ENCODE measurements around the gene PLCH1. TPM values are rescaled to one million over a fixed set of nuclear protein-coding genes. Genes with fewer than 3 reads are reported as not detected.
"Not testable (repeated sequence)": the region's sequence is repeated elsewhere in the genome, so short reads cannot be mapped to it uniquely, and the experiment has no call there.

Gene PLCH1
- total RNA-seq, 2 experiments from 2014 or later: 0.06 TPM; not detected in 1

DNA sequence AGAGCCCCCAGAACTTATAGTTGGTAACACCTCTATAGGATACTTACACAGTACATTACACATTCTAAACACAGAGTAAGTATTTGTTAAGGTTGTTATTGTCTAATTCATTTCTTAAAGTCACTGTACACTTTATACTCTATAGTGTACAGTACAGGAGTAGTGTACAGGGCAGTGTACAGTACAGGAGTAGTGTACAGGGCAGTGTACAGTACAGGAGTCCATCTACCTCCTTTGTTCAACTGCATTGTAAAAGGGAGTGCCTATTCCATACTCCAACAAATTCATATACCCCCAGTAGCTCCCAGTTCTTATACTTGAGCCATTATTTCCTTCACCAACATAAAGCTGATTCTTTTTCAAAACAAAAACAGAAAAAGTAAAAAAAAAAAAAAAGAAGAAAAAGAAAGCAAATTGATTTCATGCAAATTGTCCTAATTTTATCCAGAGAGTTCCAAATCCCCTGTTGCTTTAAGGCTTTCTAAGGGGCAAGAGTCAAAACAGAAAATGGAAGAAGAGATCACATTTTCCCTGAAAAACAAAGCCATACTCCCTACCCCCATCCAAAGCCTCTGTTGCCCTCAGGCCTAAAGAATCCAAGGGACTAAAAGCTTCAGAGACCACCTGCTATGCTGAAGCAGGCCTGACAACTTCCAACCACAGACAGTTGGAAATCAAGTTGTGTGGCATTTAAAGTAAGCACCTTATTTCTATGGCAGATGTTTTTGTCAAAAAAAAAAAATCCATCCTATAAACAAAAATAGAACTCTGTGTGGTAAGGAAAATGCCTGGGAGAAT, 125.6 kb downstream of the PLCH1 start:
- intact Hi-C loops (cut with micrococcal nuclease; ENCODE audit: unreplicated experiment): no loop called here
- no peaks in the 10 kb centered on the region for H4K20me1 ChIP-seq (ENCODE audit: insufficient read depth, low read length)
- H3K4me3 ChIP-seq (ENCODE audit: low read depth, low read length, poor library complexity, severe bottlenecking): no peak overlapping the region
- no peak overlapping the region for H3K4me2 ChIP-seq (ENCODE audit: low read length)
- TF ChIP-seq EZH2phosphoT487 (IDR thresholded peaks at IDR 0.05; ENCODE audit: borderline replicate concordance, low read depth, low read length): no peak
- TF ChIP-seq, protein P1, sequence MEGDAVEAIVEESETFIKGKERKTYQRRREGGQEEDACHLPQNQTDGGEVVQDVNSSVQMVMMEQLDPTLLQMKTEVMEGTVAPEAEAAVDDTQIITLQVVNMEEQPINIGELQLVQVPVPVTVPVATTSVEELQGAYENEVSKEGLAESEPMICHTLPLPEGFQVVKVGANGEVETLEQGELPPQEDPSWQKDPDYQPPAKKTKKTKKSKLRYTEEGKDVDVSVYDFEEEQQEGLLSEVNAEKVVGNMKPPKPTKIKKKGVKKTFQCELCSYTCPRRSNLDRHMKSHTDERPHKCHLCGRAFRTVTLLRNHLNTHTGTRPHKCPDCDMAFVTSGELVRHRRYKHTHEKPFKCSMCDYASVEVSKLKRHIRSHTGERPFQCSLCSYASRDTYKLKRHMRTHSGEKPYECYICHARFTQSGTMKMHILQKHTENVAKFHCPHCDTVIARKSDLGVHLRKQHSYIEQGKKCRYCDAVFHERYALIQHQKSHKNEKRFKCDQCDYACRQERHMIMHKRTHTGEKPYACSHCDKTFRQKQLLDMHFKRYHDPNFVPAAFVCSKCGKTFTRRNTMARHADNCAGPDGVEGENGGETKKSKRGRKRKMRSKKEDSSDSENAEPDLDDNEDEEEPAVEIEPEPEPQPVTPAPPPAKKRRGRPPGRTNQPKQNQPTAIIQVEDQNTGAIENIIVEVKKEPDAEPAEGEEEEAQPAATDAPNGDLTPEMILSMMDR (conservative IDR thresholded peaks at IDR 0.05; ENCODE audit: low read length): no peak
- H3K36me3 ChIP-seq (ENCODE audit: insufficient read depth, low read length): no peaks in the 10 kb centered on the region
- H3K79me2 ChIP-seq (ENCODE audit: insufficient read depth, low read depth, low read length): no peaks in the 10 kb centered on the region
- CTCF ChIA-PET (ENCODE audit: unreplicated experiment): no interaction called here
- H3K9me3 ChIP-seq (ENCODE audit: low read length): peaks cover 10% of the 10 kb centered on the region; the same call in 1 of the 2 replicates
- no TSS peak for BruUV-seq (replicated peaks)
- POLR2A ChIA-PET: no interaction called here
- no peaks in the 10 kb centered on the region for H3K9me2 ChIP-seq (ENCODE audit: insufficient read depth, low read length)
- no peak for DNase-seq (ENCODE audit: low spot score)
- no peak overlapping the region for H2AFZ ChIP-seq (ENCODE audit: low read length)
- H3K27ac ChIP-seq (ENCODE audit: low read depth, low read length, poor library complexity, severe bottlenecking): no peak overlapping the region
- no peaks in the 10 kb centered on the region for H3K4me1 ChIP-seq (ENCODE audit: insufficient read depth, low read length, poor library complexity, severe bottlenecking)

DNA sequence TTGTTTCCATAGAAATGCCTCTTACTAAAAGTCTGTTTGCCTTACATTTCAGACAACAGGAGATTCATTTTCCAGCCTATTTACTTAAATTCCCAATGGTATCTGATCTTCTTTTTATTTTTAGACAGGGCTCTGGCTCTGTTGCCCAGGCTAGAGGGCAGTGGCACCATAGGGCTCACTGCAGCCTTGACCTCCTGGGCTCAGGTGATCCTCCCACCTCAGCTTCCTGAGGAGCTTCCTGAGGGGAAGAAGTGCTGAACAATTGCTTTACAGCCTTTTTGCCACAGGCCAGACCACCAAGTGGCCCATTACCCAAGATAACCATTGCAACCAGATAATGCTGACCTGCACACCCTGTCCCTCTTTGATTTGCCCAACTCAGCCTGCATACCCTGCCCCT, 126.3 kb downstream of the PLCH1 start:
- H2AFZ ChIP-seq (ENCODE audit: low read length): no peak overlapping the region
- ChIA-PET CTCF (ENCODE audit: unreplicated experiment) (no interaction called here), POLR2A (interaction anchor here (1.1 kb wide), 1 partner anchor 11 kb away, joined by 3 read pairs; no protein-coding TSS in a partner anchor)
- BruUV-seq (replicated peaks): no TSS peak
- no peaks in the 10 kb centered on the region for H3K79me2 ChIP-seq (ENCODE audit: insufficient read depth, low read depth, low read length)
- no peak overlapping the region for H3K4me2 ChIP-seq (ENCODE audit: low read length)
- no peaks in the 10 kb centered on the region for H3K9me2 ChIP-seq (ENCODE audit: insufficient read depth, low read length)
- H3K4me1 ChIP-seq (ENCODE audit: insufficient read depth, low read length, poor library complexity, severe bottlenecking): no peaks in the 10 kb centered on the region
- H3K27ac ChIP-seq (ENCODE audit: low read depth, low read length, poor library complexity, severe bottlenecking): no peak overlapping the region
- no peaks in the 10 kb centered on the region for H3K36me3 ChIP-seq (ENCODE audit: insufficient read depth, low read length)
- TF ChIP-seq, protein P1 (conservative IDR thresholded peaks at IDR 0.05; ENCODE audit: low read length): no peak
- TF ChIP-seq EZH2phosphoT487 (IDR thresholded peaks at IDR 0.05; ENCODE audit: borderline replicate concordance, low read depth, low read length): no peak
- no peak overlapping the region for H3K4me3 ChIP-seq (ENCODE audit: low read depth, low read length, poor library complexity, severe bottlenecking)
- DNase-seq (ENCODE audit: low spot score): no peak
- H4K20me1 ChIP-seq (ENCODE audit: insufficient read depth, low read length): no peaks in the 10 kb centered on the region
- peaks cover 10% of the 10 kb centered on the region; the same call in 1 of the 2 replicates for H3K9me3 ChIP-seq (ENCODE audit: low read length)
- intact Hi-C loops (cut with micrococcal nuclease; ENCODE audit: unreplicated experiment): no loop called here

DNA sequence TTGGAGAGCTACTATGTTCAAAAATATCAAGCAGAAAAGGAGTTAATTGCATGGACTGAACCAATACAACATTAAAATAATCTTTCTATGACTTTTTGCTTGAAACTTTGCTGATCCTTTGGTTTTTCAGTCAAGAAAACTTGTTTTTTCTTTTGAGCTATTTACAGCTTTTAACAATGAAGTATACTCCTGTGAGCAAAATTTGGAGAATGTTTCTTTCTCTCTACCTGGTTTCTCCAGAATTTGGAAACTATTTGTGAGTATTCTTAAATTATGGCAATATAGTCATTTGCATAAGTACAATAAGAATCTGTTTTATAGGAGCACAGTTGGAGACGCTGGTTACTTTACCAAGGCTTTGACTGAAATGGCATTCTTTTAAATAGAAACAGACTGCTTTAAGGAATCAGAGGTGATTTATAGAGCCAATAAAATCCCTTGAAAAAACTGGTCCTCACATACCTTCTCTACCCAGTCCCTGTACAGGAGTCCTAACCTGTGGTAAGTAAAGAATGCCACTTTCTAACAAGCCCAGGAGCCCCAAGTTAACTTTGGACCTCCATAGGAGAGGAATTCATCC, 127.4 kb downstream of the PLCH1 start:
- intact Hi-C loops (cut with micrococcal nuclease; ENCODE audit: unreplicated experiment): no loop called here
- CTCF ChIA-PET (ENCODE audit: unreplicated experiment): no interaction called here
- POLR2A ChIA-PET: interaction anchor here (0.6 to 1.1 kb wide), 3 partner anchors 9 to 188 kb away, joined by 3 to 6 read pairs (median 3); no protein-coding TSS in a partner anchor
- no TSS peak for BruUV-seq (replicated peaks)
- no peaks in the 10 kb centered on the region for H3K9me2 ChIP-seq (ENCODE audit: insufficient read depth, low read length)
- no peaks in the 10 kb centered on the region for H3K36me3 ChIP-seq (ENCODE audit: insufficient read depth, low read length)
- TF ChIP-seq, protein P1 (conservative IDR thresholded peaks at IDR 0.05; ENCODE audit: low read length): no peak
- no peak for TF ChIP-seq EZH2phosphoT487 (IDR thresholded peaks at IDR 0.05; ENCODE audit: borderline replicate concordance, low read depth, low read length)
- no peak for DNase-seq (ENCODE audit: low spot score)
- peaks cover 10% of the 10 kb centered on the region; the same call in 1 of the 2 replicates for H3K9me3 ChIP-seq (ENCODE audit: low read length)
- H2AFZ ChIP-seq (ENCODE audit: low read length): no peak overlapping the region
- no peaks in the 10 kb centered on the region for H4K20me1 ChIP-seq (ENCODE audit: insufficient read depth, low read length)
- H3K27ac ChIP-seq (ENCODE audit: low read depth, low read length, poor library complexity, severe bottlenecking): no peak overlapping the region
- no peaks in the 10 kb centered on the region for H3K4me1 ChIP-seq (ENCODE audit: insufficient read depth, low read length, poor library complexity, severe bottlenecking)
- no peaks in the 10 kb centered on the region for H3K79me2 ChIP-seq (ENCODE audit: insufficient read depth, low read depth, low read length)
- H3K4me3 ChIP-seq (ENCODE audit: low read depth, low read length, poor library complexity, severe bottlenecking): no peak overlapping the region
- H3K4me2 ChIP-seq (ENCODE audit: low read length): no peak overlapping the region

DNA sequence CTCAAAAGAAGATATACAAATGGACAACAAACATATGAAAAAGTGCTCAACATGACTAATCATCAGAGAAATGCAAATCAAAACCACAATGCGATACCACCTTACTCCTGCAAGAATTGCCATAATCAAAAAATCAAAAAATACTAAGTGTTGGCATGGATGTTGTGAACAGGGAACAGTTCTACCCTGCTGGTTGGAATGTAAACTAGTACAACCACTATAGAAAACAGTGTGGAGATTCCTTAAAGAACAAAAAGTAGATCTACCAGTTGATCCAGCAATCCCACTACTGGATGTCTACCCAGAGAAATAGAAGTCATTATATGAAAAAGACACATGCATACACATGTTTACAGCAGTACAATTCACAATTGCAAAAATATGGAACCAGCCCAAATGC, 129.7 kb downstream of the PLCH1 start:
- not testable (repeated sequence) for H3K36me3 ChIP-seq (ENCODE audit: insufficient read depth, low read length)

More for the DNA sequence above, 129.7 kb downstream of the PLCH1 start:
- BruUV-seq (replicated peaks); H3K79me2 ChIP-seq (ENCODE audit: insufficient read depth, low read depth, low read length); intact Hi-C loops (cut with micrococcal nuclease; ENCODE audit: unreplicated experiment); H3K4me3 ChIP-seq (ENCODE audit: low read depth, low read length, poor library complexity, severe bottlenecking); DNase-seq (ENCODE audit: low spot score); H4K20me1 ChIP-seq (ENCODE audit: insufficient read depth, low read length); POLR2A ChIA-PET; H2AFZ ChIP-seq (ENCODE audit: low read length); H3K4me1 ChIP-seq (ENCODE audit: insufficient read depth, low read length, poor library complexity, severe bottlenecking); H3K9me2 ChIP-seq (ENCODE audit: insufficient read depth, low read length); H3K9me3 ChIP-seq (ENCODE audit: low read length); H3K27ac ChIP-seq (ENCODE audit: low read depth, low read length, poor library complexity, severe bottlenecking); H3K4me2 ChIP-seq (ENCODE audit: low read length); CTCF ChIA-PET (ENCODE audit: unreplicated experiment): not testable (repeated sequence)

All from OCI-LY7 (cell line).